NB4 (cell line): Measurements from ENCODE around the gene PREB.
A peak's percentile ranks its signal among the peaks of the same experiment; 100 is the strongest.

ENCODE experiments used
- DNase-seq: peaks from one replicate; pipeline ENCODE4 v3.0.0; 2010; ENCODE audit warnings: low read depth
- H3K4me3 ChIP-seq: one replicate; pipeline ENCODE4 v1.5.1; 2011; ENCODE audit warnings: mild to moderate bottlenecking, low read depth, low read length, moderate library complexity
- CTCF ChIP-seq: IDR thresholded peaks from one replicate; pipeline ENCODE4 v1.5.1; 2012; ENCODE audit warnings: low read depth, low read length
- MAX ChIP-seq: IDR thresholded peaks from 2 replicates; pipeline ENCODE4 v1.6.1; 2011; ENCODE audit warnings: low read depth, low read length
- MYC ChIP-seq: IDR thresholded peaks from 2 replicates; pipeline ENCODE4 v1.6.1; 2011; ENCODE audit warnings: low read depth, low read length
- POLR2A ChIP-seq: IDR thresholded peaks from 2 replicates; pipeline ENCODE4 v1.6.1; 2011; ENCODE audit warnings: mild to moderate bottlenecking; ENCODE audit not compliant: insufficient read length; ENCODE audit errors: extremely low read depth

Gene PREB

GRCh38 chr2:27127883-27128667 is 6.4 kb downstream of the PREB start:
- DNase-seq = no peak
- H3K4me3 ChIP-seq = no peak overlapping the region
- no peak for TF ChIP-seq CTCF
- no peak for TF ChIP-seq MYC
- no peak for TF ChIP-seq MAX
- TF ChIP-seq POLR2A = no peak

- no peak overlapping the region for H3K4me3 ChIP-seq
- TF ChIP-seq MAX (no peak), CTCF (no peak)
- DNase-seq = no peak
Measured at GRCh38 chr2:27126252-27126710, 8.2 kb downstream of the PREB start.

- DNase-seq = no peak
- no peak overlapping the region for H3K4me3 ChIP-seq
- TF ChIP-seq POLR2A (no peak), MAX (no peak), CTCF (no peak), MYC (no peak)
Measured at GRCh38 chr2:27125104-27125503, 9.3 kb downstream of the PREB start.

- H3K4me3 ChIP-seq = peak within 1 kb of the TSS; percentile 58
- TF ChIP-seq MAX (no peak; the same call in 1 of the 2 replicates), MYC (no peak), POLR2A (no peak), CTCF (no peak)
- DNase-seq = peak; percentile 69
Measured at GRCh38 chr2:27123302-27124150, 10.9 kb downstream of the PREB start, which contains the start of gene ABHD1. TSS of gene ABHD1 (plus strand) at chr2:27123815. CDS start at chr2:27123949, 134 bp downstream.

- TF ChIP-seq MAX (no peak), CTCF (no peak), POLR2A (no peak), MYC (no peak)
- DNase-seq = no peak
- H3K4me3 ChIP-seq = no peak overlapping the region
Measured at GRCh38 chr2:27122791-27123190, 11.6 kb downstream of the PREB start.
